Measurements from ENCODE around the gene CTSW.

The CTSW gene

DNA sequence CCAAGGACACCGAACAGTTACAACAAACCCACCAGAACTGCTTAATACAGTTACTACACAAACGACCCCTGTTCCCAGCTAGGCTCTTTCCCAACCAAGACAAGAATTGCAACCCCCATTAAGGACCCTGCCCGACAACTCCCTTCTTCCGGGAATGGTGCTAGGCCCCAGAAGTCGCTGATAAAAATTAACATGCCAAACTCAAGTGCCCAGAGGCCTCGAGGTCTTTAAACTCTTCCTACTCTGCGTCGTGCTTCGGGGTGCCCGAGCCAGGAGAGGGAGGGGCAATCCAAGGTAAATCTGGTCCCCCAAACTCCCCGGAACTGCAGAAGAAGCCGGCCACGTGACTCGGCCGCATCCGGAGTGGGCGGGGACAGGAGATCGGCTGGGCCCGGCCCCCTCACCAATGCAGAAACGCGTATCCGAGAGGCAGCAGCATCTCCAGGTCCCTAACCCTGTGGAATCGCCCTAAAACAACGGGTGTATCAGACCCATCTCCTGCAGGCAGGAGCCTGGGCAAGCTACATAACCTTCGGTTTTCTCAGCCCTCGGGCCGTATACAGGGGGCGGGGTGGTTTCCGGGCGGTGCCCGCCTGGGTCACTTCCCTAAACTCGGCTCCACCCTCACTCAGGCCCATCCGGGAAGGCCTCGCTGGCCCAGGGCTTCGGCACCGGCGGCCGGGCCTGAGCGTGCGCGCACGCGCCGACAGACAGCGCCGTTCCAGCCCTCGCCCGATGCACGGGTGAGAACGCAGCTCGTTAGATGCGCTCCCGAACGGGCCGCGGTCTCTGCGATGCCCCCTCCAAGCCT is 22.7 kb upstream of the CTSW start:
- DNase-seq: peak; percentile 54

DNA sequence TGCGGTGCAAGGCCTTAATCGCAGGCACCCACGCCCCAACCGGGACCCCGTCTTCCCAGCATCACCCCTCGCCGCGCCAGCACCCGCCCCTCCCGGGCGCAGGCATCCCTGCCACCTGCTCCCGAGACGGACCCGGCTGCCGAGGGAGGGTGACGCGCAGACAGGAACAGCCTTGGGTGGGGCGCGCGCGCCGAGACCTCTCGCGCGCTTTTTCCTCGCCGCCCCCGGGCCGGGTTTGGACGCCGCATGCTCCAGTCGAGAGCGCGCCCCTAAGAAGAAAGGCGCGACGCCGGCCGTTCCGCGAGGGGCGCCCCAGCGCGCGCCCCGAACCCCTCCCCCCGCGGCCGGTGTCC is 22.2 kb upstream of the CTSW start:
- no peak for DNase-seq

DNA sequence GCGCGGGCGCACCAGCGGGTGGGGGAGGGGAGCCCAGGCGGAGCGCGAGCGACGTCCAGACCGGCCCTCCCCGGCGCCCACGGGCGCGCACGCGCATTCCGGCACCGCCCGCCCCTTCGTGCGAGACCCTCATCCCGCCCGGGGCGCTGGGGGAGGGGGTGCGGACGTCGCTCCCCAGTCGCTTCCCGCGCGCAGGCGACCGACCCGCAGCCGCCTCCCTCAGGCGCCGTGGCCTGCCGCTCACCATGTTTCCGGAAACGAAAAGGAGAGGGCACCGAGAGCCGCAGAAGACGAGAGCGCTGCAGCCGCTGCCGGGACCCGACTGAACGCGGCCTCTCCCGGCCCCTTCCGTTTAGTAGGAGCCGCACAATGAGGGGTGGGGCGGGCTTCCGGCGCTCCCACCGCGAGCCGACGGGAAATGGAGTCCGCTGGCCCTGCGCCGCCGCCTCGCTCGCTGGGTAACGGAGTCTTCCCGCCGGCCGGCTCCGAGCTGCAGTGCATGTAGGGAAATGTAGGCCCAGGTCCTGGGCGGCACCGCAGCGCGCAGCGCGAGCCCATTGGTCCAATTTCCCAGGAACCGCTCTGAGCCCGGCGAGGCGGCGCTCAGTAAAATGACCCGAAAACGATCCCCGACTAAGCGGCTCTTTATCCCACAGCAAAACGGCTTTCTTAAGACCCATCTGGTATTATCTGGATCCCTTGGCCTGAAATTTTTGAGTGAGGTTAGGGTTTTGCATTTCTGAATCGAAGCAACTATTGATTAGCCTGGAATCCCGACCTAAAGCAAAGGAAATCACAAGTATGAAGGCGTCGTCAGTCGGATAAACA is 21.6 kb upstream of the CTSW start, which contains the start of gene CFL1:
TSS of gene CFL1 (minus strand) at position 328 of the 828 bp plus-strand sequence. CDS start at position 247, 81 bp downstream.
- peak; percentile 98 for DNase-seq

DNA sequence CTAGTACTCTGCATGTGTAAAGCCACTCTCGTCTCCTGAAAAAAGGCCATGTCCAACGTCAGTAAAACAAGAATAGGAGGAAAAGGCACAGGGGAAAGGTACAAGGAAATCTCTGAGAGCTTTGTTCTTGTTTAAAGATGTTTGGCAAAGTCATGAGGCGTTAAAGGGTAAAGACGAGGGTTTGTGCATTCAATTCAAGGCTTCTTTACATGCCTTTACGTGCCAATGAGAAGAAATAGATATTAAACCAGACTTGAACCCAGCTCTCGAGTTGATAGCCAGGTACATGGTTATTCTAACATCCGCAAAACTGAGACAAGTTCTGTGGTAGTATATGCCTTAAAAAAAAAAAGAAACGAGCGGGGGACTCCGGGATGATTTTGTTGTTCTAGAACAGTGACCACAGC is 21.0 kb upstream of the CTSW start:
- DNase-seq: no peak

DNA sequence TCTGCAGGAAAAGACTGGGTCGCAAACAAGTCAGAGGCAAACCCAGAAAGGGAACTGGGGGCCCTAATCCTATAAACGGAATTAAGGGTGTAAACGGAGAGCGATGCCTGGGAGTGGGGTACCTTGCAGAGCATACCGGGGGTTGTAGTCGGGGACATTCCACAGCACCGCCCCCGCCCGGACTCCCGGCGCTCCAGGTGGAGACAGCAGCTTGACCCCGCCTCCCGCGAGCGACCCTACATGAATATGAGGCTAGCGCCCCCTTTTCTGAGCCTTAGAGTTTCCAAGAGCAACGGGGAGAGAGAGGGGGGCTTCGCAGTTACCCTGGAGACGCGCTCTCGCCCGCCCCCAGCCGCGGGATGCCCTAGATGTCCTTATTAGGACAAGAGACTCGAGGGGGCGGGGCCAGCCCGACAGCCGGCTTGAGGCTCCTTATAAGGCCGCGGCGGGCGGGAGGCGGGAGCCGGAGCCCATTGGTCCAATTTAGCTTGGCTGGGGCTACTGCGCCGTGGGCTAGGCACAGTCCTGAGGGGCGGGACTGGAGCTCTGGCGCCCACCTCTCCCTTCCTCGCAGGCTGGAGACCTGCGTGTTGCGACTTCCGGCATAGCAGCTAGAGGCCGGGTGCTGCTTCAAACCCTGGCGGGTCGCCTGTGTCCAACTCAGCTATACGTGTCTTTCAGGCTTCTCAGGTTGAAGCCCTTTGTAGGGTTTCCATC is 20.4 kb upstream of the CTSW start:
- DNase-seq: peak; percentile 100

DNA sequence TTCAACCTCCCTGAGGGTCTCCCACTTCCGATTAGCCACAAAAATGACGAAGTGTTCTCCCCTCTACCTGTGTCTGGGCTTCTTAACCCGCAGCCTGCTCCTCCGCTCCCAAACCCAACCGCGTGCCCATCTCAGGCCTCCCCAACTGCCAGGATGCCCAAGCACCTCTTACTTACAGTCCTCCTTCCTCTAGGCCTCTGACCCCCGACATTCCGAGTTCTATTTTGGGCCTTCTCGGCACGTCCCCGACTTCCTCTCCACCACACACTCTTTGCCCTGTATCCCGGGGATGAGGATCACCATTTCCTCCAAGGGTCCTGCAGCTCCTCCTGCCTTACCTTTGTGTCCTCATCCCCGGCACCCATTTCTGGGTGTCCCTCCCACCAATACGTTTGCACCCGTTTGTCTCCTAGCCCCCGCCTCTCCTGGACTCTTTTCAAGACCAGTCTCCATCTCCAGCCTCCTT is 19.8 kb upstream of the CTSW start:
- no peak for DNase-seq

DNA sequence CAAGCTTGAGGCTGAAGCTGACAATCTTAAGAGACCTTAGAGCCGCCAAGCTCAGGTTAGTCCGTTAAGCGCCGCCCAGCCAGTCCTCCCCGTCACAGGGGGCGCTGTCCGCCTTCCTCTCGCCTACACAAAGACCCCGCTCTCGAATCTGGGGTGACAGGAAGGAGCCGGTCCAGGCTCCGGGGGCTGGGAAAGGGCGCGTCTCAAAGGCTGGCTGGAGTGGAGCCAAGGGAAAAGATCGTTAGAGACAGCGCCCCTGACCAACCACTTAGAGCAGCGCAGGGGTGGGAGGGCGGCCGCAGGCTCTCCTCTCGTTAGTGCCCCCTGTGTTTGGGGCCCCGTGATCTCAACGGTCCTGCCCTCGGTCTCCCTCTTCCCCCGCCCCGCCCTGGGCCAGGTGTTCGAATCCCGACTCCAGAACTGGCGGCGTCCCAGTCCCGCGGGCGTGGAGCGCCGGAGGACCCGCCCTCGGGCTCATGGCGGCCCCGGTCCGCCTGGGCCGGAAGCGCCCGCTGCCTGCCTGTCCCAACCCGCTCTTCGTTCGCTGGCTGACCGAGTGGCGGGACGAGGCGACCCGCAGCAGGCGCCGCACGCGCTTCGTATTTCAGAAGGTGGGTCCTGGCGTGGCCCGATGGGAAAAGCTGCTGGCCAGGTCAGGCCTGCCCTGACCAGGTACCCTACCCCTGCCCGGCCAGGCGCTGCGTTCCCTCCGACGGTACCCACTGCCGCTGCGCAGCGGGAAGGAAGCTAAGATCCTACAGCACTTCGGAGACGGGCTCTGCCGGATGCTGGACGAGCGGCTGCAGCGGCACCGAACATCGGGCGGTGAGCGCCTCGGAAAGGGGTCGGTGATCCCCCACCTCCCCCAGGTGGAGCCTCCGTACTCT is 19.1 kb upstream of the CTSW start, which contains the start of gene MUS81:
TSS of gene MUS81 (plus strand) at position 156 of the 887 bp plus-strand sequence. CDS start at position 477, 321 bp downstream.
- peak; percentile 95 for DNase-seq

DNA sequence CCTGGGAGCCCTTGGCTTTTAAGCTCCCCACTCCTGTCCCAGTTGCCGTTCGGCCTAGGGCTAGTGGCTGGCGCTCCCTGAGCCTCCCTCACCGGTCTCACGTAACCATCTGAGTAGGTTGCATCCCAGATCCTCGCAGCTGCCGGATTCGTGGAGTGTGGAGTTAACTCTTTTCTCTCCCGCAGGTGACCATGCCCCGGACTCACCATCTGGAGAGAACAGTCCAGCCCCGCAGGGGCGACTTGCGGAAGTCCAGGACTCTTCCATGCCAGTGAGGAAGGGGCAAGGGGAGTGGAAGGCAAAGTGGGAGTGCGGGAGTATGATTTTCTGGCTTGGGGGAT is 18.5 kb upstream of the CTSW start:
- no peak for DNase-seq

DNA sequence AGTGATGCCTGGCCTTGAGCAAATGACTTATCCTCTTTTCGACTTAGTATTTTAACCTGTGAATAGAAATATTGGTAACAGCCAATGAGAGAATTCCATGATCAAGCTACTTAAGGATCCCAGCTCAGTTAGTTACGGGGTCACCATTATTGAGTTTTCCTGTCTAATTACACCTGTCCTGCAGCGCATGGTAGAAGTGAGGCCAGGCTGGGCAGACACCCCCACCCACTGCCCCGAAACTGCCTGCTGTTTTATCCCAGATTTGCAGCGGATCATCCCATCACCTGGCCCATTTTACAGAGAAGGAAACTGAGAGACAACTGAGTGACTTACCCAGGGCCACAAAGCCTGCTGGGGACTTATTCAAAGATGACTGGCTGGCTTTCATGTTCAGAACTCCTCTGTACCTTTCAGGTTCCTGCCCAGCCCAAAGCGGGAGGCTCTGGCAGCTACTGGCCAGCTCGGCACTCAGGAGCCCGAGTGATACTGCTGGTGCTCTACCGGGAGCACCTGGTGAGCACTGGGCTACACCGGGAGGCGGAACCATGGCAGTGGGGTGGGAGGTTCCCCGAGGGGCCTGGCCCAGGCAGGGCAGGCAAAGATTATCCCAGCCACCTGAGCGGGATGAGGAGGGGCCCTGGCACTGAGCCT is 18.0 kb upstream of the CTSW start:
- DNase-seq: no peak

DNA sequence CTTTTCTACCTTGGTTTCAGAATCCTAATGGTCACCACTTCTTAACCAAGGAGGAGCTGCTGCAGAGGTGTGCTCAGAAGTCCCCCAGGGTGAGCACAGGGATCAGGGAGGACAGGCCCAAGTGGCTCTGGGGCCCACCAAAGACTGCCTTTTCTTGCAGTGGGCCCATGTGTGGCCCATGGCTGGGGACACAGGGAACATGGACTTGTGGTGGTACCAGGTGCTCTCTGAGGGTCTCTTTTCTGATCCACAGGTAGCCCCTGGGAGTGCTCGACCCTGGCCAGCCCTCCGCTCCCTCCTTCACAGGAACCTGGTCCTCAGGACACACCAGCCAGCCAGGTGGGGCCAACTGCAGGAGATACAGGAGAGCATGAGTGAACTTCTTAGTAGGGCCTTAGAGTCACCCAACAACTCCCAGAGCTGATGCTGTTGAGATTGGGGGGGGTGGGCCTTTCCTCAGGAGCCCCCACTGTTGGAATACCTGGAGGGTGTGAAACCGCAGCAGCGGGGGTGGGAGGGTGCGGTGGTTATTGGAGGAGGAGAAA is 17.4 kb upstream of the CTSW start:
- no peak for DNase-seq

DNA sequence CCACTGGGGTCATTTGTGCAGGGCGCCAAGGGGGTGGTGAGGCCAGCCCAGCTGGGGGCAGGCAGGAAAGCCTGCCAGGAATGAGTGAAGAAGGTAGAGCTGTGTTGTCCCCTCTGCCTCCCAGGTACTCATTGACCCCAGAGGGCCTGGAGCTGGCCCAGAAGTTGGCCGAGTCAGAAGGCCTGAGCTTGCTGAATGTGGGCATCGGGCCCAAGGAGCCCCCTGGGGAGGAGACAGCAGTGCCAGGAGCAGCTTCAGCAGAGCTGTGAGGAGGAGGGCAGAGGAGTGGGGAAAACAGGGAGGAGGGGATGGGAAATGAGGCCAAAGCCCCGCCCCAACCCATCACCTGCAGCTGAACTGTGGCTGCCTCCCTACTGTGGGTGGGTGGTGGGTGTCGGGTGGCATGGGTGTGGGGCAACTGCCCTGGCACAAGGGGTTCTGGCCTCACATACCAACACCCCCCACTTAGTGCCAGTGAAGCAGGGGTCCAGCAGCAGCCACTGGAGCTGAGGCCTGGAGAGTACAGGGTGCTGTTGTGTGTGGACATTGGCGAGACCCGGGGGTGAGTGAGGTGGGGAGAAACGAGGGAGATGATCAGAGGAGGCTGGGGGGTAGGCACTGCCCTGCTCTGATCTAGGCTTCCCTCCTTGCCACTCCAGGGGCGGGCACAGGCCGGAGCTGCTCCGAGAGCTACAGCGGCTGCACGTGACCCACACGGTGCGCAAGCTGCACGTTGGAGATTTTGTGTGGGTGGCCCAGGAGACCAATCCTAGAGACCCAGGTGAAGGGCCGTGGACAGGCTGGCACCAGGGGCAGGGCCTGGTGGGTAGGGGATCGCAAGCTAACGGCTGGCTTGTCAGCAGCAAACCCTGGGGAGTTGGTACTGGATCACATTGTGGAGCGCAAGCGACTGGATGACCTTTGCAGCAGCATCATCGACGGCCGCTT is 16.4 kb upstream of the CTSW start:
- no peak for DNase-seq

DNA sequence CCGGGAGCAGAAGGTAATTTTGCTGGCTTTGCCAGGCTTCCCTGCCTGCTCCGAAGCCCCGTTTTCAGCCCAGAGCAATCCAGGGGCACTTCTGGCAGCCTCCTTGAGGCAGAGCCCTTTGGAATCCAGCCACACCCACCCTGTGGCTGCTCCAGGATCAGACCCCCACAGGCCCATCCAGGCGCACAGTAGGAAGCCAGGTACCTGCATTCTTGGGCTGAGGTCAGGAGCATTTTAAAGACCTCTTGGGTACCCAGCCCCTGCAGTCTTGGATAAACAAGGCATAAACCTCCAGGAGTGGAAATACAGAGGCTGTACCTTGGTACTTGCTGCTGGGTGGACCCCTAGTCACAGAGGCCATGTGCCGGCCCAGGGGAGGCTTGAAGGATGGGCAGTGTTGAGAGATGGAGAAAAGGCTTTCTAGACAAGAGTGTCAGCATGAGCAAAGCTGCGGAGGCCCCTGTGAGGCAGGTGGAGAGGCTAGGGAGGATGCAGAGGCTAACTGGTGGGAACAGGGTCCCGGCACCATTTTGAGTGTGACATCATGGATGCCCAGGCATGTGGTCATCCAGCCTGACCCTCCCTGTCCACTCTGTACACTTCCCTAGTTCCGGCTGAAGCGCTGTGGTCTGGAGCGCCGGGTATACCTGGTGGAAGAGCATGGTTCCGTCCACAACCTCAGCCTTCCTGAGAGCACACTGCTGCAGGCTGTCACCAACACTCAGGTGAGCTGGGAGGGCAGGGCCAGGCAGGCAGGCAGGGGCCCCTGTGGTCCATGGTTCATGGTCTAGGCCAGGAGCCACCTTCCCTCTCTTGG is 15.5 kb upstream of the CTSW start:
- no peak for DNase-seq

DNA sequence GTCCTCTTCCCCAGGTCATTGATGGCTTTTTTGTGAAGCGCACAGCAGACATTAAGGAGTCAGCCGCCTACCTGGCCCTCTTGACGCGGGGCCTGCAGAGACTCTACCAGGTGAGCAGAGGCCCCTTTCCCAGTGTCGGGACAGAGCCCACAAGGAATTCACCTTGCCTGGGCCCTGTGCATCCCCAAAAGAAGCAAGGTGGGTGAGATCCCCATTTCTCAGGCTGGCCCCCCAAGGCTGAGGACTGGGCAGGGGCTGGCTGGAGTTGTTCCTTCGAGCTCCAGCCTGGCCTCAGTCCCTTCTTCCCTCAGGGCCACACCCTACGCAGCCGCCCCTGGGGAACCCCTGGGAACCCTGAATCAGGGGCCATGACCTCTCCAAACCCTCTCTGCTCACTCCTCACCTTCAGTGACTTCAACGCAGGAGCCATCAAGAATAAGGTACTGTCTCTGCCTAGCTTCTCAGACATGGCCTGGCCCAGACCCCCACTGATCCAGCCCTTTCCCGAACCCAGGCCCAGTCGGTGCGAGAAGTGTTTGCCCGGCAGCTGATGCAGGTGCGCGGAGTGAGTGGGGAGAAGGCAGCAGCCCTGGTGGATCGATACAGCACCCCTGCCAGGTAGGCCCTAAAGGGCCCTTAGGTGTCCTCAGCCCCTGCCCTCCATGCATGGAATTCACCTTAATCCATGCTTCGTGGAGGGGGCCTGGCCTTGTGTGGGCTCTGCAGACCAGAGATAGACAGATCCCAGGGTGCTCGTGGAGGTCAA is 14.7 kb upstream of the CTSW start:
- no peak for DNase-seq

DNA sequence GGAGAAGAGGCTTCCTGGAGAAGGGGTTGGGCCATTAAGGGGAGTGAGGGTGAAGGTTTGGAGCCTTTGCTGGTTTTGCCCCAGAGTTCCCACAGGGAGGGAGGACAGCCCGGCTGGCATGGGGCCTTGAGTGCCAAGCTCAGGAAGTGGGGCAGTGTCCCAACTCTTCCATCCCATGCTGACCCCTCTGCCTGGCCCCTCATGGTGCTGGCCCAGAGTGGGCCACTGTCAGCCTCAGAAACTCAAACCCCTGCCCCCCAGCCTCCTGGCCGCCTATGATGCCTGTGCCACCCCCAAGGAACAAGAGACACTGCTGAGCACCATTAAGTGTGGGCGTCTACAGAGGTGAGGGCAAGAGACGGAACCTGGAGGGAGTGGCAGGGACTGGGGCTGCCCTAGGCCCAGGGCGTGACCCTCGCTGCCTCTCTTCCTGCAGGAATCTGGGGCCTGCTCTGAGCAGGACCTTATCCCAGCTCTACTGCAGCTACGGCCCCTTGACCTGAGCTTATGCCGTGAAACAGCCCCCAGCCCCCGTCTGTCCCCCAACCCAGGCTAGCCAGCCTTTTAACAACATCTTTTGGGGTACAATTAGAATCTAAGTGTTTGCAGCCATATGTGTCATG is 14.0 kb upstream of the CTSW start:
- no peak for DNase-seq

DNA sequence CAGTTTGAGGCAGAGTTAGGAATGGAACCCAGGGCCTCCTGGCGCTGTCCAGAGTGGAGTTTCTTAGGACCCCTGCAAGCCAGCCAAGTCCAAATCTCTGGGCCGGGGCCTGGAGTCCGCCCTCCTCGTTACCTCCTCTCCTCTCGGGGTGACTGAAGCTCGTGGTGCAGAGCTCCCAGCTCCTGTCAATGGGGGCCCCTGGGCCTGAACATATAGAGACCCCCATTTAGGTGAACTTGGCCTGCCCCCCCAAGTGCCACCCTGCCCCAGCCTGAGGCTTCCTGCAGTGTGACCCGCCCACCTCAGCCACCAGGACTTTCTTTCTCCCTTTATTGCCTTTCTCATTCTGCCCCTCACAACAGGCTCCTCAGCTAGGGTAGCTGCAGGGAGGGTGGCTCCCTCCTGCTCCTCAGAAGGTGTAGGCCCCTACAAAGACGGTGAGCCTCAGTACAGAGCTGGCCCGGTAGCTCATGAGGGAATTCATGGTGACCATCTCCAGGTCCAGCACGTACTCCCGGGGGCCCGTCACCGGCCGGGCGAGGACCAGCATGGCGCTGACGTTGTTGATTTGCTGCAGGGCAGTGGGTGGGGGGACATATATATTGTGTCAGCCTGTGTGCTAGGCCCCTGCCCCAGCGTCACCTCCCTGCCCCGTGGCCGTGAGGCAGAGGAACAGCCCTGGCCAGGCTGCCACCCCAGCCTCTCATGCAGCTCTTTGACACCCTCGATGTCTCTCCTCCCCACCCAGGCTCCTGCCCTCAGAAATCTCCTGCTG is 12.9 kb upstream of the CTSW start:
- no peak for DNase-seq

DNA sequence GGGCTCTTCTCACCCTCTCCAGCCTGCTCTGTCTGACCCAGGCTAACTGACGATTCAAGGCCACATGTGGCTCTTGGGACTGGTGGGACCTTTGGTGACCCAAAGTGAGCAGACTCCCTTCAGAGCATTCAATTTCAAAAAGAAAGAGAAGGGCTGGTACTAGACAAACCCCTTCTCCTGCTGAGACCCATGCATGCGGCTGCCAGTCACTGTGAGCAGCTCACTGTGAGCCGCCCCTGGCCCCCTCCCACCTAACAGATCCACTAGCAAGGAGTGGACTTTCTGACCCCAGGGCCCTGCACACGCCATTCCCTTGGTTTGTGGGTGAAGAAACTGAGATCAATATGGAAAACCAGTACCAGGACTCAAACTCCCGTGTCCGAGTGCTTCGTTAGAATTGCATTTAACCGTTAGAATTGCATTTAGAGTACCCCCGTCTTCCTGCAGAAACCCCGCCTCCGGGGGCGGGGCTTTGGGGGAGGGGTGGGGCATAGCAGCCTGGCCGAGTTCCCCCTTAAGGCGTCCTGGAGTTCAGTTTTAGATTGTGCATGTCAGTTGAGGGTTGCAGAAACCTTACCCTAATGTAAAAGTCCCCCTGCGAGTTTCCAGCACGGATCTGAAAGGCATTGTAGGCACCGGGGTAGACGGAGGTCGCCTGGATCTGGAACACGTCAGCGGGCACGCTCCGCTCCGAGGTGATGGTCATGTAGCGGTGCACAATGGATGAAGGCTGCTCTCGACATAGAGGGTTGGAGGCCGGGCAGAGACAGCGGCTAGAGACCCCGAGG is 12.2 kb upstream of the CTSW start:
- no peak for DNase-seq

Measured in GDM1 (cell line).